Right ventricle myocardium superior (tissue), 1 donor: Measurements from ENCODE around the gene LIN28A. TPM values are rescaled to one million over a fixed set of nuclear protein-coding genes. Genes with fewer than 3 reads are reported as not detected.
A peak's percentile ranks its signal among the peaks of the same experiment; 100 is the strongest.
"Not testable (repeated sequence)": the region's sequence is repeated elsewhere in the genome, so short reads cannot be mapped to it uniquely, and the experiment has no call there.

ENCODE experiments used
- ATAC-seq: fragments of 200-7000 bp; cut with Tn5 transposase; one replicate; pipeline ENCODE4 v1.9.1; 2020; ENCODE audit warnings: mild to moderate bottlenecking; ENCODE audit not compliant: poor library complexity
- DNase-seq: peaks from one replicate; pipeline ENCODE4 v3.0.0-alpha.2; 2020
- intact Hi-C: fragments of 100-400 bp; cut with DNase I; formaldehyde crosslinking; loops from one replicate; pipeline ENCODE4 v1.11.2; 2022
- total RNA-seq: library from RNA; stranded (reverse); fragmentation: NEBNext Ultra II Directional; extraction: Animal tissue kit (Norgen Biotek cat#: 25700); gene quantifications from one replicate; pipeline ENCODE4 v1.2.1, GENCODE V29; 2021
- donor health status: DM: no; HTN: yes; CAD: no; lungs with severe emphysema.

Gene LIN28A
- total RNA-seq, 1 donor from 2014 or later: not detected

GRCh38 chr1:26378879-26379251, 31.8 kb upstream of the LIN28A start:
- intact Hi-C loops: no loop called here
- DNase-seq (no peak), ATAC-seq (no peak)

GRCh38 chr1:26384076-26384475, 26.5 kb upstream of the LIN28A start:
- ATAC-seq (no peak), DNase-seq (no peak)
- intact Hi-C loops: no loop called here

- DNase-seq, ATAC-seq, intact Hi-C loops: not testable (repeated sequence)
Measured at GRCh38 chr1:26385063-26385462, 25.6 kb upstream of the LIN28A start.

GRCh38 chr1:26387447-26387846, 23.2 kb upstream of the LIN28A start:
- no peak for ATAC-seq
- intact Hi-C loops: no loop called here
- no peak for DNase-seq

GRCh38 chr1:26388791-26389445, 21.7 kb upstream of the LIN28A start:
- intact Hi-C loops: no loop called here
- no peak for DNase-seq
- ATAC-seq: no peak

- ATAC-seq: no peak
Measured at GRCh38 chr1:26389604-26390247, 20.9 kb upstream of the LIN28A start.

GRCh38 chr1:26391450-26391849, 19.2 kb upstream of the LIN28A start:
- intact Hi-C loops: no loop called here
- ATAC-seq (no peak), DNase-seq (no peak)

More at GRCh38 chr1:26389604-26390247, 20.9 kb upstream of the LIN28A start:
- no peak for DNase-seq
- intact Hi-C loops: no loop called here

- no peak for ATAC-seq
- intact Hi-C loops: no loop called here
Measured at GRCh38 chr1:26395754-26396153, 14.9 kb upstream of the LIN28A start.

GRCh38 chr1:26399034-26399433, 11.6 kb upstream of the LIN28A start:
- ATAC-seq (no peak), DNase-seq (no peak)
- intact Hi-C loops: no loop called here

More at GRCh38 chr1:26395754-26396153, 14.9 kb upstream of the LIN28A start:
- no peak for DNase-seq

- no peak for DNase-seq
- no peak for ATAC-seq
- intact Hi-C loops: no loop called here
Measured at GRCh38 chr1:26401891-26402290, 8.7 kb upstream of the LIN28A start.

GRCh38 chr1:26403656-26404055, 7.0 kb upstream of the LIN28A start:
- ATAC-seq: no peak
- intact Hi-C loops: no loop called here
- DNase-seq: no peak

GRCh38 chr1:26404641-26405040, 6.0 kb upstream of the LIN28A start:
- no peak for ATAC-seq
- no peak for DNase-seq
- intact Hi-C loops: no loop called here

- no peak for DNase-seq
Measured at GRCh38 chr1:26405281-26405915, 5.2 kb upstream of the LIN28A start.

GRCh38 chr1:26408604-26409003, 2.0 kb upstream of the LIN28A start:
- ATAC-seq: peak; percentile 89
- peak; percentile 78 for DNase-seq
- intact Hi-C loops: no loop called here

More at GRCh38 chr1:26405281-26405915, 5.2 kb upstream of the LIN28A start:
- intact Hi-C loops: no loop called here
- no peak for ATAC-seq

GRCh38 chr1:26409191-26409807, 1.3 kb upstream of the LIN28A start:
- intact Hi-C loops: no loop called here

GRCh38 chr1:26411624-26412074, 1.0 kb downstream of the LIN28A start:
- ATAC-seq: no peak
- intact Hi-C loops: no loop called here

More at GRCh38 chr1:26409191-26409807, 1.3 kb upstream of the LIN28A start:
- DNase-seq: no peak
- ATAC-seq: no peak

GRCh38 chr1:26412180-26412840, 1.7 kb downstream of the LIN28A start:
- intact Hi-C loops: no loop called here
- DNase-seq (no peak), ATAC-seq (no peak)

More at GRCh38 chr1:26411624-26412074, 1.0 kb downstream of the LIN28A start:
- DNase-seq: no peak

- no peak for DNase-seq
- ATAC-seq: no peak
- intact Hi-C loops: no loop called here
Measured at GRCh38 chr1:26413031-26413430, 2.4 kb downstream of the LIN28A start.
